HTR-8/SVneo (cell line): ENCODE measurements around the gene CP.

Source experiments
- DNase-seq: peaks from one replicate; pipeline ENCODE4 v3.0.0; 2011; ENCODE audit warnings: low spot score, mixed read lengths; ENCODE audit not compliant: insufficient read length
- FAIRE-seq: peaks from 2 replicates; lab custom pipeline; 2011; peaks lifted over from hg19 to GRCh38; lab: Jason Lieb, UNC

The CP gene

GRCh38 chr3:149195221-149195620 lies 26.4 kb downstream of the CP start:
- no peak for DNase-seq
- FAIRE-seq, result no peak

DNA sequence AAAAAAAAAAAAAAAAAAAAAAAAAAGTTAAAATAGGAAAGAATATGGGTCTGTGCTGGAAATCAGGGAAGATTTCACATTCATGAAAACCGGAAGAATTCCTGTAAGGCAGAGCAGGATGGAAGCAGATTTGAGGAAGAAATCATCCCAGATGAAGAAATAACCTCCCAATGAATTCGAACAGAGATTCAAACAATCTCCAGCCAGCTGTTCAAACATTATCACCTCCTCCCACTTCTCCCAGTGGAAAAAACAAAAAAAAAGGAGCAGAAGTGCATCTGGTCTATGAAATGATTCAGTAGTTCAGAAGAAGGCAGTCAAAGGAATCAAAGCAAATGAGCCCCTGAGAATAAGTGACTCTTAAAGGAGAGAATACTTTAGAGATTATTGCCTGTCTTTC lies 33.1 kb downstream of the CP start:
- FAIRE-seq, result no peak
- no peak for DNase-seq

GRCh38 chr3:149186721-149187120 lies 34.9 kb downstream of the CP start:
- no peak for FAIRE-seq
- DNase-seq, result no peak

GRCh38 chr3:149186219-149186618 lies 35.4 kb downstream of the CP start:
- no peak for FAIRE-seq

DNA sequence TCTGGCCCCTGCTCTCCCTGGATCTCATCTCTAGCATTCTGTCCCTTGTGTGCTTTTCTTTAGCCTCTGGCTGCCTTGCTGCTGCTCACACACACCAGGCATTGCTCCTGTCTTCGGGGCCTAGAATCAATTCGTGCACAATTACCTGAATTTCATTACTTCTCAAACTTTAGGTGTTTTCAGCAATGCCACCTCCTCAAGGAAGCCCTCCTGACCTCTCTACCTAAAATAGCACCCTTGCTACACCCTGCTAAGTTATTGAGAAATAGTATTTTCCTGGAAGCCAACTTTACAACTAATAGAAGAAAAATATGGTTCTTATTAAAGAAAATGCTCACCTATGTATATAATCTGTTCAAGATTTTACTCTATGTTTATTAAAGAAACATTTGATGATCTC lies 40.4 kb downstream of the CP start:
- DNase-seq, result no peak
- FAIRE-seq, result no peak

More at GRCh38 chr3:149186219-149186618, 35.4 kb downstream of the CP start:
- DNase-seq, result no peak

DNA sequence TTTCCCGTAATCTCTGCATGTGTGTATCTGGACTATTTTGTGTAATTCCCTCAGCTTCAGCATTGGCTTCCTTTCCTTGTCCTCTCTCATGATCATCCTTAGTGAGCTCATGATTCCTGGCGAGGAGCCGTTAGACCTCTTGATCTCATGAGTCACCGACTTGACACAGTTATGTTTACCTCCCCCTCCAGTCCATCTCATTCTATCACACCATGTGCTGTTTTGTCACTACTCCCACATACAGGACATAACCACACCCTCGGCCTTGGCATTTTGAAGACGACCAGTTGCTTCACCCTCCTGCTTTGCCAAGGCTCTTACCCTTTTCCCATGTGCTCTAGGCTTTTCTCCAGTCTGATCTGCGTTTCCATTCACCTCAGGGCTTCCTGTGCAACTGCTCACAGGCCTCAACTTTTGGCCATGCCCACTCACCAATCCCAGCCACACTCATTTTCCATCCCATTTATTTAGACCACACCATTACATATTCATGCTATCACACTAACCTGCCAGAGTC lies 41.5 kb downstream of the CP start:
- peak; percentile 89 for DNase-seq
- FAIRE-seq, result peak; percentile 97

DNA sequence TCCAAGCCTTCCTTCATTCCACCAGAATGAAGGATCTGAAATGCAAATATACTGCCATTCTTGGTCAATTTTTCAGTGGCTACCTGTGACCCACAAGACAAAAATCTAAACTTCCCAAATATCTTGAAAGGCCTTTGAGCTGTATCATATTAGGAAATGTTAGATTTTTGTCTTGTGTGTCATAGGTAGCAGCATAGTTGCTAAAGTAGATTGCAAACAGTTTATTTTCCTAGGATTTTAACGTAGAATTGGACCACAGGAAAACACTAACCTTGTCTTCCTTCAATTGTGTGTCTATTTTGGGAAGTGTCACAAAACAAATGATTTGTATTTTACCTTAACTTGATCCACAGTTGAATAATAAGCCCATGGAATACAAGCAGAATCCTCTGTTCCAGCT lies 42.4 kb downstream of the CP start:
- no peak for DNase-seq
- FAIRE-seq, result no peak

DNA sequence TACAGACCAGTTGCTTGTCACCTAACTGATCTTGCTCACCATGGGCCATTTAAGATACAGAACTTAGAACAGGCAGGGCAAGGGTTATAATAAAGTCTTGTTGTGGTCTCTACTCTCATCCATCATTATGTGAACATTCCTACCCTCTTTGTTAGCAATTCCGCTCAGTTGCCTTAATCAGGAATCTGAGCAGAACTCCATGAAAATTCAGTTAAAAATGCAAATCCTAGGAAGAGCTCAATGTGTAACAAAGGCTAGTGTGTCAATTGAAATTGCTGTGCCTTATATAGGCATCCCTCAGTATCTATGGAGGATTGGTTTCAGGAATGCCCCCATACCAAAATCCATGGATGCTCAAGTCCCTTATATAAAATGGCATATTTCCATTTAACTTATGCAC lies 44.5 kb downstream of the CP start:
- no peak for FAIRE-seq

DNA sequence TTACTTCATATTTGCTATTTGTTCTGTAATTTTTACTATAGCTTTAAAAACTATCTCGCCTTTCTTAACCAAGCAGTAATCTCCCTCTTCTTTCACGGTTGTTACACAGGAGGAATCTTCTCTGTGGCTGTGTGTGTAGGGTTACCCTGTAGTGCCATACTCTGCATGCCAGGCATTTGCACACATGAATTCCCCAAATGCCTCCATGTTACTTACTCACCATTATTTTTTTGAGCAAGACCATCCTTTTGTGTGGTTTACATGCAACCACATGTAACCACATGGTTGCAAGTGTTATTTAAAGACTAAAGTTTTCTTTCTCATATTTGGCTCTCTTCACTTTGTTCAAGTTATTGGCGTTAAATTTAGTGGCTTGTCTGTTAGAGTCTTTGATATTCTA lies 46.7 kb downstream of the CP start:
- no peak for DNase-seq
- FAIRE-seq, result no peak

More for the DNA sequence above, 44.5 kb downstream of the CP start:
- no peak for DNase-seq

DNA sequence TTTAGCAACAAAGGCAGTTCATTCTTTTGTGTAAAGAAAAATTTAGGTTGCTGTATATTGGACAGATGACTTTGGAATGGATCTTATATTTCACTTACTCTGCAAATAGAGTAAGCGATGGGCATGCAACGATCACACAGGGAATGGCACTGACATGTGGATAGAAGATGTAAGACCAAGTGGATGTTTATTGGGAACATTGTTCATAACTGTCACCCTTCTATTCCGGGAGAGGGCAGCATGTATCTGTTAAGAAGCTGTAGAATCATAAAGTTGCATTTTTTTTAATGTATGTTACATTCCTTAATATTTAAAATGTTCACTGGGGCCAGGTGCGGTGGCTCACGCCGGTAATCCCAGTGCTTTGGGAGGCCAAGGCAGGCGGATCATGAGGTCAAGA lies 51.0 kb downstream of the CP start:
- DNase-seq (no peak), FAIRE-seq (no peak)

DNA sequence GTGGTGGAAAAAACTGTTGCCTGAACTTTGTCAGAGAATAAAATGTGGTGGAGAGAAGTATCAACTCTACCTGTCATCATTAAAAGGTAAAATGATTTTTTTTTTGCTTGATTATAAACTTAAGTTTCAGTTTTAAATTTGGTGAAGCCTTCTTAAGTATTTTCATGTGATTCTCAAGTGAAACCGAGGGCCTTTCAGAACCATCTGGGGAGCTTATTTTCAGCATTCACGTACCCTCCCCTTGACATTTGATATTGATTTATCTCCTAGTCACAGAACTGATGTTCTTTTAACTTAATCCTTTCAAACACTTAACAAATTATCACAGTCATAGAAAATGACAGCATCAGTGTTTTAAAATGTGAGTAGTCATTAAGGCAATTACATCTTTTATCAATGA lies 53.7 kb downstream of the CP start:
- no peak for DNase-seq
- FAIRE-seq, result no peak

- DNase-seq (no peak), FAIRE-seq (no peak)
Observed at GRCh38 chr3:149163066-149163465, 58.6 kb downstream of the CP start.

DNA sequence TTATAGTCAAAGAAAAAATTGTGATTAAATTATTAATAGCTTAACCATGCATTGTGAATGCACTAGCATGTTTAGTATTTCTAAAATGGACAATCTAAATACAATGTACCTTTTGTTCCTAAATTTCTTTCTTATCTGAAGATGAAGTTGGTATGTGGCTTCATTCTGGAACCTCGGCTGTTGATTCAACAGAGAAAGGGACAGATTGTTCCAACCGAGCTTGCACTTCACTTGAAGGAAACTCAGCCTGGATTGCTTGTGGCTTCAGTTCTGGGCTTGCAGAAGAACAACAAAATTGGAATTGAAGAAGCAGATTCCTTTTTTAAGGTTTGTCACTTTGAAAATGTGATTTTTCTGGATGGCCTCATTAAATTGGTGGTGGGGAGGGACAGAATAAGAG lies 59.6 kb downstream of the CP start:
- FAIRE-seq, result no peak

GRCh38 chr3:149160754-149161300 lies 60.8 kb downstream of the CP start:
- DNase-seq (no peak), FAIRE-seq (no peak)

More for the DNA sequence above, 59.6 kb downstream of the CP start:
- DNase-seq, result no peak

DNA sequence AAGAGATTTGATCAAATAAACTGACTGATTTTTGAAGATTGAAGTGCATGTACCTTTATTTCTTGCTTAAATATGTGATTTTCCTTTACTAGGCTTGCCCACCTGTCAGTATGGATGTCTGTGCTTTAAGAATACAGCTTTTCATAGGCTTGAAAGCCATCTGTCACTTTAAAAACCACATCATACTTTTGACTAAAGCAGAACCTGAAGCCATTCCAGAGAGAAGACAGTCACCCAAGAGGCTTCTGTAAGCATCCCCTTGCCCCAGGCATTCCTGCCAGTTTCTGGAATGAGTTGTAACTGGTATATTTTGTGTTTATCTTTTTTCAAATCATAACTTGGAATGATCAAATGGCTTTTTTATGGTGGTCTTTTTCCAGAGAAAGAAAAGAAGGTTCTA lies 68.2 kb downstream of the CP start:
- DNase-seq (no peak), FAIRE-seq (no peak)

GRCh38 chr3:149152420-149152819 lies 69.2 kb downstream of the CP start:
- FAIRE-seq (no peak), DNase-seq (no peak)

DNA sequence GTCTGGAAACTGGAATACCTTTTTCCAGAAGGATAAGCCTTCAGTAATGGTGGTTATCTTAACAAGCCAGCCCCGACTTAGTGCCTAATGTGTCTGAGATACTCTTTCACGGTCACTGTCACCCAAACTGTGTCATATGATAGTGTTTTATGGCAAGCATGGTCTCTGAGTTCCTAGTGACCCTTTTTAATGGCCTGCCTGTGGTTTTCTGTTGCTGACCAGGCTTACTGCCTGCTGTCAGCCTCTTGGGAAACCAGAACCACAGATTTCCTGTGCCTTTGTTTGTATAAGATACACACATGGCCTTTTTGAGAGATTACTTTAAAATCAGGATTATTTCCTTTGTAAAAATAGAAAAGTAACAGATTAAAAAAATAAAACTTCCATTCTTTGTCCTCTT lies 69.8 kb downstream of the CP start:
- FAIRE-seq, result no peak
- DNase-seq, result no peak

- peak; percentile 13 for FAIRE-seq
Observed at GRCh38 chr3:149150436-149150835, 71.2 kb downstream of the CP start.

DNA sequence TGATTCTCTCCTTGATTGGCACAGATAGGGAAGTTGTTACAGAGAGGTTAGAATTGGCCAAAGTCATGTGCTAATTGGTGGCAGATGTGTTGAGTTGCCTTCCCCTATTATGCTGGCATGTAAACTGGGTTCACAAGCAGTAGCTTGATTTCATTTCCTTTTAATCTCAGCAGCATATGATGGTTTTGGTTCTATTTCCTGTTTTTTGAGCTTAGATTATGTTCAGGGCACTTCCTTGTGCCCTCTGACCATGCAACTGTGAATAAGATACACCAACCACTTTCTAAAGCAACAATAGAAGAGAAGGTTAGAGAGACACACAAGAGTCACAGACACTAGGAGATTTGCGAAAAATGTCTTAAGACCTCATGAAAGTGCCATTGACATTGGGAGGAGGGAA lies 75.7 kb downstream of the CP start:
- DNase-seq, result no peak

More at GRCh38 chr3:149150436-149150835, 71.2 kb downstream of the CP start:
- no peak for DNase-seq

DNA sequence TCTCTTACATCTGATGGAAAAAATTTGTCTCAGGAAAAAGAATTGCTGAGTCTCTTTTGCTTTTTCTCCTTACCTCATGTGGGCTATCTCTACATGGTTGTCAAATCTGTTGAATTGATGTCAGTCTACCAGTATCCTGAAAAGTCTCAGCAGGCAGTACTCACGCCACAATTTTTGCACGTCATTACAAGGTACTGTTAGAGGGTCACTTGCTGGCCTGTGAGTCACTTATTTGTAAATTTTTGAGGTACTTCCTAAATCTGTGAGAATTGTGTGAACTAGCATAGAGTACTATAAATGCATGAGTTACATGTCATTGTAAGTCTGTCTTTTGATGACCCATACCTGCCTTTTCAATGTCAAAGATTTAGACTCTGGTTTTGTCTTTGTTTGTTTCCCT lies 76.3 kb downstream of the CP start:
- FAIRE-seq, result no peak

More for the DNA sequence above, 75.7 kb downstream of the CP start:
- no peak for FAIRE-seq

DNA sequence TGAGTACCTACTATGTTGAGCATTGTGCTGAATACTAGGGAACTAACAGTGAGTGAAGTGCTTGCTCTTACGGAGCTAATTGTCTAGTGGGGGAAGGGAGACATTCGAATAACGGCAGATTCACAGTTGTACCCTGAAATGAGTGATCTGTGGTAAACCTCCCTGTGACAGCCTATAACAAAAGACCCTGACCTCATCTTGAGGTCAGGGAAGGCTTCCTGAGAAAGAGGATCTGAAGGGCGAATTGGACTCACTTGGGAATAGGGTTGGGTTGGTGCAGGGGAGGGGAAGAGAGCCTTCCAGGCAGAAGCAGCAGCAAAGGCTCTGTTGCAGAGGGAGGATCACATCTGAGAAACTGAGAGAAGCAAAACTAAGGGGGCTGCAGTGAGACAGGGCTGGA lies 78.9 kb downstream of the CP start:
- no peak for FAIRE-seq
- no peak for DNase-seq

More for the DNA sequence above, 76.3 kb downstream of the CP start:
- no peak for DNase-seq

GRCh38 chr3:149134575-149134974 lies 87.1 kb downstream of the CP start:
- DNase-seq (no peak), FAIRE-seq (no peak)
